Right atrium auricular region (tissue), 2 donors: ENCODE data around the gene TMEM255B. TPM values are rescaled to one million over a fixed set of nuclear protein-coding genes. Genes with fewer than 3 reads are reported as not detected.

Experiments used
- DNase-seq: peaks from one replicate; pipeline ENCODE4 v3.0.0-alpha.2; 2019; ENCODE audit warnings: low spot score
- H3K27ac ChIP-seq, 2 donors: fragments of 200-600 bp; sonication (generic); 1 replicate in 1 of 2; 2 replicates in 1 of 2; pipeline ENCODE4 v1.5.1; 2016 to 2019
- H3K27me3 ChIP-seq, 2 donors: fragments of 200-600 bp; sonication (generic); one replicate each; pipeline versions ENCODE4 v1.5.1 to v1.6.0; 2017 to 2019
- H3K36me3 ChIP-seq: fragments of 200-600 bp; sonication (generic); one replicate; pipeline ENCODE4 v1.5.1; 2016
- H3K4me1 ChIP-seq, 2 donors: fragments of 200-600 bp; sonication (generic); one replicate each; pipeline versions ENCODE4 v1.5.1 to v1.6.0; 2017 to 2019
- H3K4me3 ChIP-seq, 2 donors: fragments of 200-600 bp; sonication (generic); 1 replicate in 1 of 2; 2 replicates in 1 of 2; pipeline ENCODE4 v1.5.1; 2017 to 2019; ENCODE audit warnings: mild to moderate bottlenecking in 1 of 2, moderate library complexity in 1 of 2
- H3K9me3 ChIP-seq, 2 donors: fragments of 200-600 bp; sonication (generic); one replicate each; pipeline ENCODE4 v1.5.1; 2019
- total RNA-seq, 2 donors: library from RNA; depleted of rRNA; stranded (reverse); fragments of >200 nt; gene quantifications; one replicate each; pipeline ENCODE4 v1.1.0, GENCODE V29; 2016
- TF ChIP-seq, protein P1 (sequence below), 2 donors: fragments of 200-600 bp; sonication (generic); IDR thresholded peaks; one replicate each; pipeline ENCODE4 v1.5.1; 2019; ENCODE audit warnings: antibody characterized with exemption in 2 of 2

TMEM255B gene
- total RNA-seq, 2 donors from 2014 or later, result 5.2 to 6.0 TPM

GRCh38 chr13:113812178-113813040, 53.4 kb downstream of the TMEM255B start:
- Histone ChIP-seq H3K27ac (no peak overlapping the region), H3K9me3 (peaks cover 0 to 18% of the 10 kb centered on the region in 2 donors), H3K4me1 (peaks cover 0 to 25% of the 10 kb centered on the region in 2 donors), H3K4me3 (no peak overlapping the region), H3K27me3 (no peaks in the 10 kb centered on the region), H3K36me3 (no peaks in the 10 kb centered on the region)
- no peak for DNase-seq
- TF ChIP-seq, protein P1, sequence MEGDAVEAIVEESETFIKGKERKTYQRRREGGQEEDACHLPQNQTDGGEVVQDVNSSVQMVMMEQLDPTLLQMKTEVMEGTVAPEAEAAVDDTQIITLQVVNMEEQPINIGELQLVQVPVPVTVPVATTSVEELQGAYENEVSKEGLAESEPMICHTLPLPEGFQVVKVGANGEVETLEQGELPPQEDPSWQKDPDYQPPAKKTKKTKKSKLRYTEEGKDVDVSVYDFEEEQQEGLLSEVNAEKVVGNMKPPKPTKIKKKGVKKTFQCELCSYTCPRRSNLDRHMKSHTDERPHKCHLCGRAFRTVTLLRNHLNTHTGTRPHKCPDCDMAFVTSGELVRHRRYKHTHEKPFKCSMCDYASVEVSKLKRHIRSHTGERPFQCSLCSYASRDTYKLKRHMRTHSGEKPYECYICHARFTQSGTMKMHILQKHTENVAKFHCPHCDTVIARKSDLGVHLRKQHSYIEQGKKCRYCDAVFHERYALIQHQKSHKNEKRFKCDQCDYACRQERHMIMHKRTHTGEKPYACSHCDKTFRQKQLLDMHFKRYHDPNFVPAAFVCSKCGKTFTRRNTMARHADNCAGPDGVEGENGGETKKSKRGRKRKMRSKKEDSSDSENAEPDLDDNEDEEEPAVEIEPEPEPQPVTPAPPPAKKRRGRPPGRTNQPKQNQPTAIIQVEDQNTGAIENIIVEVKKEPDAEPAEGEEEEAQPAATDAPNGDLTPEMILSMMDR (IDR thresholded peaks at IDR 0.05), result no peak

DNA sequence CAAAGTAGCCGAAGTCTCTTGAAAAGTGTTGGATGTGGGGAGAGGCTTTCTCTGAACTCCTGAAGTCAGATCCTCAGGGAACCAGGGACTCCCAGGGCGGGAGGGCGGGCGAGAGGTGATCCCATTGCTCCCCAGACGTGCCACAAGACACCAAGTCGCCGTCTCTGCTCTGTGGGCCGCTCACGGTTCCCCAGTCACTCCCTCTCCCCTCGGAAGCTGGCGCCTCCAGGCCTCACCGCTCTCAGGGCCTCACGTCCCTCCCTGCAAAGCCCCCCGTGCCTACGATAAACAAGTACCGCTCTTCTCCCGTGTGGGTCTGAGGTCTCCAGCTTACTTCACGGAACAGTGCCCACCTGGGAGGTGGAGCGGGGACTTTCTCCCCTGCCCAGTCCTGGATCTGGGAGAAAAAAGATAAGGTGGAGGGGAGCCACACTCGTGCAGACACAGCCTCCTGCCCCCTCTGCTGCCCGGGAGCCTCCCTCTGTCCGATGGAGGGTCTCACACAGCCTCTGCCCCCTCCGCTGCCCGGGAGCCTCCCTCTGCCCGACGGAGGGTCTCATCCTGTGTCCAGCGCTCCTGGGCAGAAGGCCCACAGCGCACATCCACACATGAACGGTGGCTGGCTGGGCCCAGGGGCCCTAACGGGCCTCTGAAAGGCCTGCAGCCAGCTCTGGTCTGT, 54.2 kb downstream of the TMEM255B start:
- TF ChIP-seq, protein P1 (IDR thresholded peaks at IDR 0.05), result no peak
- H3K27me3 ChIP-seq, result no peaks in the 10 kb centered on the region
- H3K9me3 ChIP-seq, result peaks cover 0 to 12% of the 10 kb centered on the region in 2 donors
- no peak overlapping the region for H3K4me3 ChIP-seq
- no peak for DNase-seq
- H3K4me1 ChIP-seq, result peaks cover 0 to 33% of the 10 kb centered on the region in 2 donors
- H3K27ac ChIP-seq, result no peak overlapping the region
- H3K36me3 ChIP-seq, result no peaks in the 10 kb centered on the region

DNA sequence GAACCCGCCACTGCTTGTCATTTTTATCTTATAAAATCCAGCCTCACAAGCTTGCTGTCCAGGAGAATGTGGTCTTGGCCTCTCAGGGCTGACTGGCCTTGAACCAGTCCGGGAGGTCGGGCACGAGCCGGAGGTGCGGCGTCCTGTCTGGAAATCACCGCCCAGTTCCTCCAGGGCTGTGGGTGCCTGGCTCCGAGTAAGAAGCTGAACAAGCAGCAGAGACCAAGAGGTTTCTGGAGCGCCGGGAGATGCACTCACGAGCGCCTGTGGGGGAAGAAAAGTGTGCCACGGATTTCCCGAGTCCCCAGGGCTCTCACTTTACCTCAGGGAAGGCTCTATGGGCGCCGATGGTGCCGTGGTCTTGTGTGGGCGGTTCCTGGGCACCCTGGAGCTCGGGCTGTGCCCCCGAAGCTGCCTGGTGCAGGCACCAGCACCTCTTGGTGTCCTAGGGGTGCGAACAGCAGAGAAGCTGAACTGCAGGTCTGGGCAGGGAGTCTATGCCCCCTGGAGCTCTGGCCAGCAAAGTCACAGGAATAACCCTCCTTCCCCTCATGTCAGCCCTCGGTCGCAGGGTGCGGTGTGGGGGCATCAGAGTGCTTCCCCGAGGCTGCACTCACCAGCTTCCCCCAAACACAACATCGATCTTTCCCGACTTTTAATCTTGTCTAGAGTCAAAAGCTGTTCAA, 54.9 kb downstream of the TMEM255B start:
- H3K36me3 ChIP-seq, result no peaks in the 10 kb centered on the region
- H3K4me3 ChIP-seq, result no peak overlapping the region
- no peaks in the 10 kb centered on the region for H3K27me3 ChIP-seq
- TF ChIP-seq, protein P1 (IDR thresholded peaks at IDR 0.05), result no peak
- no peak overlapping the region for H3K27ac ChIP-seq
- no peak for DNase-seq
- peaks cover 0 to 40% of the 10 kb centered on the region in 2 donors for H3K4me1 ChIP-seq
- peaks cover 0 to 5% of the 10 kb centered on the region in 2 donors for H3K9me3 ChIP-seq

DNA sequence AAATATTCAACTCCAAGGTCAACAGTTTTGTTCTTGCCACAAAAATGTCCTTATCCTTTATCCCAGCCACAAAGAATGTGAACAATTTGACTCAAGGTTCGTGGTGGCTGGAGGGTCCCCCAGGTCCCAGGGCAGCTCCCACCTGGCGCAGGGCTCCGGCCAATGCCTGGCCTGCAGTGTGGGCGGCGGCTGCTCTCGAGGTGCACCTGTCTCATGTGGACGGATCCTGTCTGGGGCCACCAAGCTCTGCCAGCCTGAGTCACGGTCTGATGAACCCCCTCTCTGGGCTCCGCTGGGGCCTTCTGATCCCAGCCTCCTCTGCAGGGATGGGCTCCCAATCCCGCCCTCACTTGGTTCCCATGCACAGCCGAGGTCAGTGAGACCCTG, 55.4 kb downstream of the TMEM255B start:
- peaks cover 0 to 4% of the 10 kb centered on the region in 2 donors for H3K9me3 ChIP-seq
- DNase-seq, result no peak
- H3K4me3 ChIP-seq, result no peak overlapping the region
- H3K4me1 ChIP-seq, result peaks cover 0 to 45% of the 10 kb centered on the region in 2 donors
- H3K27me3 ChIP-seq, result no peaks in the 10 kb centered on the region
- H3K27ac ChIP-seq, result no peak overlapping the region
- TF ChIP-seq, protein P1 (IDR thresholded peaks at IDR 0.05), result no peak
- H3K36me3 ChIP-seq, result no peaks in the 10 kb centered on the region

- no peak for DNase-seq
- Histone ChIP-seq H3K9me3 (no peaks in the 10 kb centered on the region), H3K36me3 (no peaks in the 10 kb centered on the region), H3K4me3 (peak overlapping the region in 1 of 2 donors; percentile 26), H3K27ac (no peak overlapping the region), H3K4me1 (peaks cover 0 to 55% of the 10 kb centered on the region in 2 donors), H3K27me3 (no peaks in the 10 kb centered on the region)
- TF ChIP-seq, protein P1 (IDR thresholded peaks at IDR 0.05), result no peak
These were observed 56.4 kb downstream of the TMEM255B start for GRCh38 chr13:113815151-113816058.
